K562 (cell line): Measurements from ENCODE around the gene TMEM139.

Source experiments
- POLR2AphosphoS5 ChIP-seq: IDR thresholded peaks from 2 replicates; pipeline ENCODE4 v1.6.1; 2011; ENCODE audit warnings: mild to moderate bottlenecking, low read depth, low read length, moderate library complexity; ENCODE audit not compliant: control insufficient read depth, insufficient read depth
- PRDM10 ChIP-seq: fragments of 450-650 bp; IDR thresholded peaks from 2 replicates; pipeline ENCODE4 v1.6.1; 2018; ENCODE audit not compliant: partially characterized antibody
- TRIM28 ChIP-seq: fragments of 450-650 bp; IDR thresholded peaks from 2 replicates; pipeline ENCODE4 v1.6.1; 2017
- ZNF274 ChIP-seq: IDR thresholded peaks from 2 replicates; pipeline ENCODE4 v1.6.1; 2011; ENCODE audit warnings: low read depth, mild to moderate bottlenecking, low read length, moderate library complexity, borderline replicate concordance
- TF ChIP-seq, protein P1 (sequence below), 3 experiments: IDR thresholded peaks in 2 of 3; conservative IDR thresholded peaks in 1 of 3; 2 replicates each; pipeline ENCODE4 v1.5.1; 2011 to 2012; ENCODE audit warnings: low read length in 3 of 3, mild to moderate bottlenecking in 3 of 3, control low read depth in 2 of 3, improper control_type of control experiment in 1 of 3, inconsistent platforms in 1 of 3, low read depth in 1 of 3, mixed read lengths in 1 of 3, moderate library complexity in 1 of 3; ENCODE audit not compliant: insufficient read depth in 2 of 3

DNA sequence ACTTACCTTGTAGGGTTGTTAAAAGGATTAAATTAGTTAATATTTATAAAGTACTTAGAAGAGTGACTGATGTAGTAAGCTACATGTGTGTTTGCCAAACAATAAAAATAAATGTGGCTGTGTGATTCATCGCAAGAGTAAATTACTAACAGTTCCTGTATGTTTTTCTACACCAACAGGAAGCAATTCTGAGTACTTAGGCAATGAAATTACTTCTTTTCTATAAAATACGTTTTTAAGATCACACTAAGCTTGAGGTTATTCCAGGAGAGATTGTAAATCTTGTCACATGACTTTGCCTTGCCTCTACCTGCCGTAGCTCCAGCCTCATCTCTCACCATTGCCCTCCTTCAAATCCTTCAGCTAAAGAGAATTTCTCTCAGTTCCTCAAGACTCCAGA, 39.6 kb upstream of the TMEM139 start:
- TF ChIP-seq TRIM28 (no peak), PRDM10 (no peak), ZNF274 (no peak), POLR2AphosphoS5 (no peak)
- TF ChIP-seq, protein P1, sequence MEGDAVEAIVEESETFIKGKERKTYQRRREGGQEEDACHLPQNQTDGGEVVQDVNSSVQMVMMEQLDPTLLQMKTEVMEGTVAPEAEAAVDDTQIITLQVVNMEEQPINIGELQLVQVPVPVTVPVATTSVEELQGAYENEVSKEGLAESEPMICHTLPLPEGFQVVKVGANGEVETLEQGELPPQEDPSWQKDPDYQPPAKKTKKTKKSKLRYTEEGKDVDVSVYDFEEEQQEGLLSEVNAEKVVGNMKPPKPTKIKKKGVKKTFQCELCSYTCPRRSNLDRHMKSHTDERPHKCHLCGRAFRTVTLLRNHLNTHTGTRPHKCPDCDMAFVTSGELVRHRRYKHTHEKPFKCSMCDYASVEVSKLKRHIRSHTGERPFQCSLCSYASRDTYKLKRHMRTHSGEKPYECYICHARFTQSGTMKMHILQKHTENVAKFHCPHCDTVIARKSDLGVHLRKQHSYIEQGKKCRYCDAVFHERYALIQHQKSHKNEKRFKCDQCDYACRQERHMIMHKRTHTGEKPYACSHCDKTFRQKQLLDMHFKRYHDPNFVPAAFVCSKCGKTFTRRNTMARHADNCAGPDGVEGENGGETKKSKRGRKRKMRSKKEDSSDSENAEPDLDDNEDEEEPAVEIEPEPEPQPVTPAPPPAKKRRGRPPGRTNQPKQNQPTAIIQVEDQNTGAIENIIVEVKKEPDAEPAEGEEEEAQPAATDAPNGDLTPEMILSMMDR (IDR thresholded peaks at IDR 0.05 in 2 of 3, conservative IDR thresholded peaks at IDR 0.05 in 1 of 3; ENCODE audit: insufficient read depth in 2 of 3, low read depth in 1 of 3, low read length in 3 of 3) = no peak
